ENCODE data around the gene CFAP20DC. TPM values are rescaled to one million over a fixed set of nuclear protein-coding genes. Genes with fewer than 3 reads are reported as not detected.

CFAP20DC gene
- total RNA-seq, 2 experiments from 2014 or later, result 1.0 to 1.8 TPM

GRCh38 chr3:58708116-58708791 lies 341.6 kb downstream of the CFAP20DC start:
- ChIA-PET CTCF (ENCODE audit: unreplicated experiment) (no interaction called here), POLR2A (interaction anchor here (0.6 kb wide), 1 partner anchor 24 kb away, joined by 3 read pairs; no protein-coding TSS in a partner anchor)
- Histone ChIP-seq H3K79me2 (ENCODE audit: insufficient read depth, low read depth, low read length) (no peaks in the 10 kb centered on the region), H3K4me3 (ENCODE audit: low read depth, low read length, poor library complexity, severe bottlenecking) (no peak overlapping the region), H3K36me3 (ENCODE audit: insufficient read depth, low read length) (no peaks in the 10 kb centered on the region), H4K20me1 (ENCODE audit: insufficient read depth, low read length) (no peaks in the 10 kb centered on the region), H2AFZ (ENCODE audit: low read length) (no peak overlapping the region), H3K27ac (ENCODE audit: low read depth, low read length, poor library complexity, severe bottlenecking) (no peak overlapping the region), H3K9me3 (ENCODE audit: low read length) (no peaks in the 10 kb centered on the region), H3K4me1 (ENCODE audit: insufficient read depth, low read length, poor library complexity, severe bottlenecking) (no peaks in the 10 kb centered on the region), H3K9me2 (ENCODE audit: insufficient read depth, low read length) (no peaks in the 10 kb centered on the region), H3K4me2 (ENCODE audit: low read length) (no peak overlapping the region)
- DNase-seq (ENCODE audit: low spot score), result no peak
- intact Hi-C loops (cut with micrococcal nuclease; ENCODE audit: unreplicated experiment), result no loop called here
- BruUV-seq (replicated peaks), result no TSS peak
- no peak for TF ChIP-seq EZH2phosphoT487 (IDR thresholded peaks at IDR 0.05; ENCODE audit: borderline replicate concordance, low read depth, low read length)
- TF ChIP-seq CTCF (conservative IDR thresholded peaks at IDR 0.05; ENCODE audit: low read length), result no peak

DNA sequence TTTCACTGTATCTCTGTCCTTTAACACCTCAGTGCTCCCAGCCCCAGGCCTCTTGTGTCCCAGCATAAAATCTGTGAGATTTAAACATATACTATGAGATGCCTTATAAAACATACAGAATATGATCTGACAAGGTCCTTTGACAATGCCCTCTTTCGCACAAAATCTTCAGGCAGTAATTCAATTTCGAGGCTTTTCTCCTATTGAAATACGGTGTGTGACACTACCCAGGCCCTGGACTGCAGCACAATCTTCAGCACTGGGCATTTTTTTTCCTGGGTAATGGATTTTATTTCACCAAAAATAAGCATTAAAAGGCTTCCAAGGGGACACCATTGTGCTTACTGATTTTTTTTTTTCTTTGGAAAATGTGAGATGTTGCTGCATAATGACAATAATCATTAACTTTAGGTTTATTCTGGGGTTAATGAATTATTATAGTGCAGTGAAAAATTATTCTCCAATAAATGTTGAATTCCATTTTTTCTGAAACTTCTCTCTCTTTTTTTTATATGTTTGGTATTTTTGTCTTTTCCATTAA lies 342.4 kb downstream of the CFAP20DC start:
- POLR2A ChIA-PET, result no interaction called here

More for the DNA sequence above, 342.4 kb downstream of the CFAP20DC start:
- Histone ChIP-seq H3K9me3 (ENCODE audit: low read length) (no peaks in the 10 kb centered on the region), H3K4me3 (ENCODE audit: low read depth, low read length, poor library complexity, severe bottlenecking) (no peak overlapping the region), H3K4me1 (ENCODE audit: insufficient read depth, low read length, poor library complexity, severe bottlenecking) (no peaks in the 10 kb centered on the region), H3K27ac (ENCODE audit: low read depth, low read length, poor library complexity, severe bottlenecking) (no peak overlapping the region), H3K9me2 (ENCODE audit: insufficient read depth, low read length) (no peaks in the 10 kb centered on the region), H3K4me2 (ENCODE audit: low read length) (no peak overlapping the region), H3K79me2 (ENCODE audit: insufficient read depth, low read depth, low read length) (no peaks in the 10 kb centered on the region), H3K36me3 (ENCODE audit: insufficient read depth, low read length) (no peaks in the 10 kb centered on the region), H4K20me1 (ENCODE audit: insufficient read depth, low read length) (no peaks in the 10 kb centered on the region), H2AFZ (ENCODE audit: low read length) (no peak overlapping the region)
- intact Hi-C loops (cut with micrococcal nuclease; ENCODE audit: unreplicated experiment), result no loop called here
- no peak for DNase-seq (ENCODE audit: low spot score)
- TF ChIP-seq EZH2phosphoT487 (IDR thresholded peaks at IDR 0.05; ENCODE audit: borderline replicate concordance, low read depth, low read length) (no peak), CTCF (conservative IDR thresholded peaks at IDR 0.05; ENCODE audit: low read length) (no peak)
- no TSS peak for BruUV-seq (replicated peaks)
- CTCF ChIA-PET (ENCODE audit: unreplicated experiment), result no interaction called here
